ENCODE data around the gene LMBR1. TPM values are rescaled to one million over a fixed set of nuclear protein-coding genes. Genes with fewer than 3 reads are reported as not detected.

The LMBR1 gene
- total and polyA plus RNA-seq, 2 donors (not counting 1 experiment from before 2014, with no cell fraction given): 19.7 to 85.2 TPM

DNA sequence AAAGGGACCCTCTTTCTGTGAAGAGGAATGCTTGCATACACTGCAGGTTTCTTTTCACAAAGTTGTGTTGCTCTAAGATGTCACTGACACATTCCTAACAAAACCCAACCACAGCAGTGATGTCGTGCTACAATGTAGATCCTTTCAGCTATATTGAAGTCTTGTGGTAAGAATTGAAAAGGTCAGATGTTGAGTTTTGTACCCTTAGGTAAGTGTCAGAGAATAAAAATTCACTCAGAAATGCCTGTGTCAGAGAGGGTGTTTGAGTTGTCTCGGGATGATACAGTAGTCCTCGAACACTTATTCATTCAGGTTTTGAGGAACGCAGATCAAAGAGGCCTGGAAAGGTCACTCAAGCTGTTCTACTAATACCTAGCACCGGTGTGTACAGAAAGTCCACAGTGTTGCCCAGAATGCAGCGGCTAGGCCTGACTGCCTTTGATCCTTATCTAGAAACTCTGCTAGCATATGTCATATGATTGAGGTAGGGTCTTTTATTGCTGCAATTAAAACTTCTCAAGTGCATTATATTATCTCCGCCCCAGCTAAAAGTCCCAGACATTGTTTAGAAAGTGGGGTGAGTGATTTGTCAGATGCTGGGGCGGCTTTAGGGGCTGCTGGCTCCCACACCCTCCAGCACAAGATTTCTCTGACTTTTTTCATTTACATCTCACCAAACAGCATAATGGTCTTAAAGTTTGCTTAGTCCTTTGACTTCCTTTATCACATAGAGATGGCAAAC, 226.4 kb downstream of the LMBR1 start:
- Histone ChIP-seq H3K27me3 (replicated peaks in 1 of 4; ENCODE audit: control extremely low read depth in 1 of 4, control insufficient read depth in 3 of 4, insufficient read depth in 4 of 4, low read length in 3 of 4) (no peaks in the 10 kb centered on the region), H3K4me1 (ENCODE audit: control insufficient read depth in 2 of 2, insufficient read depth in 2 of 2, low read length in 2 of 2) (no peaks in the 10 kb centered on the region), H3K9ac (ENCODE audit: low read length) (no peak overlapping the region), H3K4me3 (ENCODE audit: control extremely low read depth in 1 of 5, extremely low read depth in 1 of 5, insufficient read depth in 1 of 5, low read depth in 2 of 5, low read length in 4 of 5) (no peak overlapping the region), H3K79me2 (ENCODE audit: control insufficient read depth, insufficient read depth, low read length) (no peaks in the 10 kb centered on the region), H3K27ac (ENCODE audit: low read length in 2 of 2) (no peak overlapping the region), H3K9me3 (ENCODE audit: control extremely low read depth in 1 of 3, control insufficient read depth in 2 of 3, insufficient read depth in 1 of 3, low read length in 2 of 3) (no peaks in the 10 kb centered on the region), H3K4me2 (replicated peaks; ENCODE audit: low read depth, low read length, poor library complexity, severe bottlenecking) (no peak overlapping the region), H4K20me1 (ENCODE audit: control insufficient read depth, insufficient read depth, low read length, poor library complexity, severe bottlenecking) (no peaks in the 10 kb centered on the region), H2AFZ (ENCODE audit: insufficient read depth, low read depth, low read length, poor library complexity, severe bottlenecking) (no peak overlapping the region), H3K36me3 (replicated peaks in 1 of 2; ENCODE audit: control extremely low read depth in 1 of 2, control insufficient read depth in 1 of 2, extremely low read depth in 1 of 2, insufficient read depth in 2 of 2, low read length in 1 of 2) (peaks cover 0 to 2% of the 10 kb centered on the region in 2 experiments)
- POLR2A ChIA-PET: no interaction called here
- no peak for TF ChIP-seq EZH2 (IDR thresholded peaks at IDR 0.05; ENCODE audit: borderline replicate concordance, insufficient read depth, low read depth, low read length, poor library complexity, severe bottlenecking)
- TF ChIP-seq, protein P1, sequence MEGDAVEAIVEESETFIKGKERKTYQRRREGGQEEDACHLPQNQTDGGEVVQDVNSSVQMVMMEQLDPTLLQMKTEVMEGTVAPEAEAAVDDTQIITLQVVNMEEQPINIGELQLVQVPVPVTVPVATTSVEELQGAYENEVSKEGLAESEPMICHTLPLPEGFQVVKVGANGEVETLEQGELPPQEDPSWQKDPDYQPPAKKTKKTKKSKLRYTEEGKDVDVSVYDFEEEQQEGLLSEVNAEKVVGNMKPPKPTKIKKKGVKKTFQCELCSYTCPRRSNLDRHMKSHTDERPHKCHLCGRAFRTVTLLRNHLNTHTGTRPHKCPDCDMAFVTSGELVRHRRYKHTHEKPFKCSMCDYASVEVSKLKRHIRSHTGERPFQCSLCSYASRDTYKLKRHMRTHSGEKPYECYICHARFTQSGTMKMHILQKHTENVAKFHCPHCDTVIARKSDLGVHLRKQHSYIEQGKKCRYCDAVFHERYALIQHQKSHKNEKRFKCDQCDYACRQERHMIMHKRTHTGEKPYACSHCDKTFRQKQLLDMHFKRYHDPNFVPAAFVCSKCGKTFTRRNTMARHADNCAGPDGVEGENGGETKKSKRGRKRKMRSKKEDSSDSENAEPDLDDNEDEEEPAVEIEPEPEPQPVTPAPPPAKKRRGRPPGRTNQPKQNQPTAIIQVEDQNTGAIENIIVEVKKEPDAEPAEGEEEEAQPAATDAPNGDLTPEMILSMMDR (IDR thresholded peaks at IDR 0.05): no peak
- 97% methylated on average over 3 of the region's 8 CpGs for WGBS (ENCODE audit: insufficient coverage)
- DNase-seq: no peak
- Mint-ChIP-seq H3K4me1 (no peaks in the 10 kb centered on the region), H3K27ac (no peak overlapping the region), H3K27me3 (no peaks in the 10 kb centered on the region), H3K9me3 (ENCODE audit: insufficient read depth) (no peaks in the 10 kb centered on the region), H3K4me3 (no peak overlapping the region)
- ATAC-seq (ENCODE audit: low read depth): no peak
- intact Hi-C loops (cut with micrococcal nuclease): no loop called here
- CTCF ChIA-PET: no interaction called here

DNA sequence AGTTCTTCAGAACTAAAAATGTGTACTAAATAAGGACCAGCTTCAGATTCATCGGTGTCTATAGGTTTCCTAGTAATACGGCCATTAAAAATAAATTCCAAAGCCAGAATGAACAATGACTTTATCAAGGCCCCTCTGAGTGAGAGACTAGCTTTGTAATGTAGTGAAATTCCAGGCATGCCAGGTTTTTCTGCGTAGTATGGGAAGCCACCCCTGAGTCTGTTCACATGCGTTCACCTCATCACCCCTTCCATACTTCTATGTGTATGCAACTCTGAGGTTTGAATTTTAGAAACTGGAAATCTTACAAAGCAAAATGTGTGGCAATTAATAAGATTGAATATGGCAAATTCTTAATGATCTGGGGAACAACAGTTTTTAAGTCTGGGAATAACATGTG, 227.9 kb downstream of the LMBR1 start:
- ATAC-seq (ENCODE audit: low read depth) (no peak), DNase-seq (no peak)
- Histone ChIP-seq H3K9me3 (ENCODE audit: control extremely low read depth in 1 of 3, control insufficient read depth in 2 of 3, insufficient read depth in 1 of 3, low read length in 2 of 3) (no peaks in the 10 kb centered on the region), H4K20me1 (ENCODE audit: control insufficient read depth, insufficient read depth, low read length, poor library complexity, severe bottlenecking) (no peaks in the 10 kb centered on the region), H3K4me3 (ENCODE audit: control extremely low read depth in 1 of 5, extremely low read depth in 1 of 5, insufficient read depth in 1 of 5, low read depth in 2 of 5, low read length in 4 of 5) (no peak overlapping the region), H3K4me2 (replicated peaks; ENCODE audit: low read depth, low read length, poor library complexity, severe bottlenecking) (no peak overlapping the region), H3K27ac (ENCODE audit: low read length in 2 of 2) (no peak overlapping the region), H3K9ac (ENCODE audit: low read length) (no peak overlapping the region), H2AFZ (ENCODE audit: insufficient read depth, low read depth, low read length, poor library complexity, severe bottlenecking) (no peak overlapping the region), H3K4me1 (ENCODE audit: control insufficient read depth in 2 of 2, insufficient read depth in 2 of 2, low read length in 2 of 2) (no peaks in the 10 kb centered on the region), H3K27me3 (replicated peaks in 1 of 4; ENCODE audit: control extremely low read depth in 1 of 4, control insufficient read depth in 3 of 4, insufficient read depth in 4 of 4, low read length in 3 of 4) (no peaks in the 10 kb centered on the region), H3K36me3 (replicated peaks in 1 of 2; ENCODE audit: control extremely low read depth in 1 of 2, control insufficient read depth in 1 of 2, extremely low read depth in 1 of 2, insufficient read depth in 2 of 2, low read length in 1 of 2) (peaks cover 0 to 2% of the 10 kb centered on the region in 2 experiments), H3K79me2 (ENCODE audit: control insufficient read depth, insufficient read depth, low read length) (no peaks in the 10 kb centered on the region)
- ChIA-PET CTCF (no interaction called here), POLR2A (no interaction called here)
- Mint-ChIP-seq H3K27ac (no peak overlapping the region), H3K4me1 (no peaks in the 10 kb centered on the region), H3K4me3 (no peak overlapping the region), H3K9me3 (ENCODE audit: insufficient read depth) (no peaks in the 10 kb centered on the region), H3K27me3 (no peaks in the 10 kb centered on the region)
- TF ChIP-seq, protein P1 (IDR thresholded peaks at IDR 0.05): no peak
- TF ChIP-seq EZH2 (IDR thresholded peaks at IDR 0.05; ENCODE audit: borderline replicate concordance, insufficient read depth, low read depth, low read length, poor library complexity, severe bottlenecking): no peak
- WGBS (ENCODE audit: insufficient coverage): no CpG with 5 or more reads among the region's 4 CpGs
- intact Hi-C loops (cut with micrococcal nuclease): no loop called here
